Upper lobe of right lung (tissue), 1 donor: ENCODE data around the gene CCNF. TPM values are rescaled to one million over a fixed set of nuclear protein-coding genes. Genes with fewer than 3 reads are reported as not detected.

Source experiments
- ATAC-seq: fragments of 200-7000 bp; cut with Tn5 transposase; one replicate; pipeline ENCODE4 v1.9.1; 2020; ENCODE audit warnings: mild to moderate bottlenecking, moderate library complexity
- DNase-seq: peaks from one replicate; pipeline ENCODE4 v3.0.0-alpha.2; 2020
- H3K27ac ChIP-seq: fragments of 200-600 bp; one replicate; pipeline ENCODE4 v1.8.0; 2022
- H3K27me3 ChIP-seq: fragments of 200-600 bp; one replicate; pipeline ENCODE4 v1.8.0; 2022; ENCODE audit warnings: mild to moderate bottlenecking
- H3K36me3 ChIP-seq: fragments of 200-600 bp; one replicate; pipeline ENCODE4 v1.8.0; 2022
- H3K4me1 ChIP-seq: fragments of 200-600 bp; one replicate; pipeline ENCODE4 v1.8.0; 2022
- H3K4me3 ChIP-seq: fragments of 200-600 bp; one replicate; pipeline ENCODE4 v1.8.0; 2022; ENCODE audit warnings: mild to moderate bottlenecking
- H3K9me3 ChIP-seq: fragments of 200-600 bp; one replicate; pipeline ENCODE4 v1.8.0; 2022
- intact Hi-C: fragments of 100-400 bp; cut with DNase I; formaldehyde crosslinking; loops from one replicate; pipeline ENCODE4 v1.11.0; 2022
- total RNA-seq: library from RNA; stranded (reverse); fragmentation: NEBNext Ultra II Directional; extraction: Animal tissue kit (Norgen Biotek cat#: 25700); gene quantifications from one replicate; pipeline ENCODE4 v1.2.1, GENCODE V29; 2021
- TF ChIP-seq, protein P1 (sequence below): fragments of 200-600 bp; IDR thresholded peaks from one replicate; pipeline ENCODE4 v1.8.0; 2022; ENCODE audit warnings: antibody characterized with exemption
- donor health status: DM: no; HTN: yes; CAD: no; lungs with severe emphysema.

The CCNF gene
- total RNA-seq, 1 donor from 2014 or later: 3.6 TPM

- H3K36me3 ChIP-seq: no peaks in the 10 kb centered on the region
- H3K27me3 ChIP-seq: peaks cover 45% of the 10 kb centered on the region
- intact Hi-C loops: no loop called here
- no peak overlapping the region for H3K27ac ChIP-seq
- peaks cover 39% of the 10 kb centered on the region for H3K4me1 ChIP-seq
- H3K9me3 ChIP-seq: no peaks in the 10 kb centered on the region
- H3K4me3 ChIP-seq: no peak overlapping the region
- DNase-seq: no peak
- no peak for ATAC-seq
- TF ChIP-seq, protein P1, sequence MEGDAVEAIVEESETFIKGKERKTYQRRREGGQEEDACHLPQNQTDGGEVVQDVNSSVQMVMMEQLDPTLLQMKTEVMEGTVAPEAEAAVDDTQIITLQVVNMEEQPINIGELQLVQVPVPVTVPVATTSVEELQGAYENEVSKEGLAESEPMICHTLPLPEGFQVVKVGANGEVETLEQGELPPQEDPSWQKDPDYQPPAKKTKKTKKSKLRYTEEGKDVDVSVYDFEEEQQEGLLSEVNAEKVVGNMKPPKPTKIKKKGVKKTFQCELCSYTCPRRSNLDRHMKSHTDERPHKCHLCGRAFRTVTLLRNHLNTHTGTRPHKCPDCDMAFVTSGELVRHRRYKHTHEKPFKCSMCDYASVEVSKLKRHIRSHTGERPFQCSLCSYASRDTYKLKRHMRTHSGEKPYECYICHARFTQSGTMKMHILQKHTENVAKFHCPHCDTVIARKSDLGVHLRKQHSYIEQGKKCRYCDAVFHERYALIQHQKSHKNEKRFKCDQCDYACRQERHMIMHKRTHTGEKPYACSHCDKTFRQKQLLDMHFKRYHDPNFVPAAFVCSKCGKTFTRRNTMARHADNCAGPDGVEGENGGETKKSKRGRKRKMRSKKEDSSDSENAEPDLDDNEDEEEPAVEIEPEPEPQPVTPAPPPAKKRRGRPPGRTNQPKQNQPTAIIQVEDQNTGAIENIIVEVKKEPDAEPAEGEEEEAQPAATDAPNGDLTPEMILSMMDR: no peak
These were observed 40.4 kb downstream of the CCNF start for GRCh38 chr16:2469399-2470233.

- ATAC-seq: no peak
- Histone ChIP-seq H3K27ac (no peak overlapping the region), H3K4me3 (no peak overlapping the region), H3K36me3 (no peaks in the 10 kb centered on the region), H3K9me3 (no peaks in the 10 kb centered on the region), H3K27me3 (peaks cover 45% of the 10 kb centered on the region), H3K4me1 (peaks cover 39% of the 10 kb centered on the region)
- intact Hi-C loops: no loop called here
- DNase-seq: no peak
- TF ChIP-seq, protein P1: no peak
These were observed 41.0 kb downstream of the CCNF start for GRCh38 chr16:2470234-2470601.

DNA sequence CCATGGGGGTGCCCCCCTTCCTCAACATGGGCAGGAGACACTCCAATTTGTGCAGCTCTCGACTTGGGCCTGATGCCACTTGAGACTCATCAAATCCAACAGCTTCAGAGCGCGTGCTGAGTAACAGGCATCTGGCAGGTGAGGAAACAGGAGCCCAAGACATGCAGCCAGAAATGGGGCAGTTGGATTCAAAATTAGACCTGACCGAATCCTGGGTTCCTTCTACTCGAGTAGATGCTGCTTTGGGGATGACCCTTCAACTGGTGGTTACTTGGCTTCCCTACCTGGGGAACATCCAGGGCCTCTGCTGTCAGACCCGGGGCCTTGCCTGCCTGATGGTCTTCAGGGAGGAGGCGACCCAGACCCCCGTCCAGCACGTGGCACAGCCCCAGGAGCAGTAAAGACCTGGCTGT is 41.4 kb downstream of the CCNF start:
- Histone ChIP-seq H3K27me3 (peaks cover 45% of the 10 kb centered on the region), H3K9me3 (no peaks in the 10 kb centered on the region), H3K4me3 (no peak overlapping the region), H3K27ac (no peak overlapping the region), H3K36me3 (no peaks in the 10 kb centered on the region), H3K4me1 (peaks cover 42% of the 10 kb centered on the region)
- no peak for ATAC-seq
- intact Hi-C loops: no loop called here
- no peak for DNase-seq
- TF ChIP-seq, protein P1: no peak

GRCh38 chr16:2471016-2471652 is 41.9 kb downstream of the CCNF start, which contains the start of gene NTN3:
TSS of gene NTN3 (plus strand) at chr16:2471297. CDS start at chr16:2471702, 405 bp downstream.
- ATAC-seq: no peak
- TF ChIP-seq, protein P1: no peak
- DNase-seq: no peak

DNA sequence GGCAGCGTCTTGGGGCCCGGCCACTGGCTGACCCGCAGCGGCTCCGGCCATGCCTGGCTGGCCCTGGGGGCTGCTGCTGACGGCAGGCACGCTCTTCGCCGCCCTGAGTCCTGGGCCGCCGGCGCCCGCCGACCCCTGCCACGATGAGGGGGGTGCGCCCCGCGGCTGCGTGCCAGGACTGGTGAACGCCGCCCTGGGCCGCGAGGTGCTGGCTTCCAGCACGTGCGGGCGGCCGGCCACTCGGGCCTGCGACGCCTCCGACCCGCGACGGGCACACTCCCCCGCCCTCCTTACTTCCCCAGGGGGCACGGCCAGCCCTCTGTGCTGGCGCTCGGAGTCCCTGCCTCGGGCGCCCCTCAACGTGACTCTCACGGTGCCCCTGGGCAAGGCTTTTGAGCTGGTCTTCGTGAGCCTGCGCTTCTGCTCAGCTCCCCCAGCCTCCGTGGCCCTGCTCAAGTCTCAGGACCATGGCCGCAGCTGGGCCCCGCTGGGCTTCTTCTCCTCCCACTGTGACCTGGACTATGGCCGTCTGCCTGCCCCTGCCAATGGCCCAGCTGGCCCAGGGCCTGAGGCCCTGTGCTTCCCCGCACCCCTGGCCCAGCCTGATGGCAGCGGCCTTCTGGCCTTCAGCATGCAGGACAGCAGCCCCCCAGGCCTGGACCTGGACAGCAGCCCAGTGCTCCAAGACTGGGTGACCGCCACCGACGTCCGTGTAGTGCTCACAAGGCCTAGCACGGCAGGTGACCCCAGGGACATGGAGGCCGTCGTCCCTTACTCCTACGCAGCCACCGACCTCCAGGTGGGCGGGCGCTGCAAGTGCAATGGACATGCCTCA is 42.6 kb downstream of the CCNF start:
- peaks cover 47% of the 10 kb centered on the region for H3K4me1 ChIP-seq
- no peaks in the 10 kb centered on the region for H3K36me3 ChIP-seq
- no peaks in the 10 kb centered on the region for H3K9me3 ChIP-seq
- ATAC-seq (no peak), DNase-seq (no peak)
- peaks cover 45% of the 10 kb centered on the region for H3K27me3 ChIP-seq
- intact Hi-C loops: no loop called here
- TF ChIP-seq, protein P1: no peak
- no peak overlapping the region for H3K27ac ChIP-seq
- no peak overlapping the region for H3K4me3 ChIP-seq

More at GRCh38 chr16:2471016-2471652, 41.9 kb downstream of the CCNF start, which contains the start of gene NTN3:
- Histone ChIP-seq H3K27ac (no peak within 1 kb of the TSS), H3K36me3 (no peaks in the 10 kb centered on the region), H3K4me1 (peaks cover 47% of the 10 kb centered on the region), H3K27me3 (peaks cover 45% of the 10 kb centered on the region), H3K9me3 (no peaks in the 10 kb centered on the region), H3K4me3 (no peak within 1 kb of the TSS)
- intact Hi-C loops: no loop called here
